Stomach (tissue), 9 donors: ENCODE measurements around the gene CDC42BPB. TPM values are rescaled to one million over a fixed set of nuclear protein-coding genes. Genes with fewer than 3 reads are reported as not detected.

Source experiments
- DNase-seq, 2 donors: peaks; one replicate each; pipeline versions ENCODE4 v3.0.0 to v3.0.0-alpha.2; 2013 to 2019
- H3K27ac ChIP-seq, 5 donors: fragments of 200-600 bp in 4 of 5; sonication (generic) in 4 of 5; one replicate each; pipeline ENCODE4 v1.5.1; 2013 to 2019; ENCODE audit warnings: mild to moderate bottlenecking in 1 of 5, moderate library complexity in 1 of 5
- H3K27me3 ChIP-seq, 3 donors: fragments of 200-600 bp; sonication (generic); one replicate each; pipeline ENCODE4 v1.5.1; 2017 to 2019; ENCODE audit warnings: mixed run types in 1 of 3
- H3K36me3 ChIP-seq, 4 donors: fragments of 200-600 bp; sonication (generic); 1 replicate in 3 of 4; 2 replicates in 1 of 4; pipeline ENCODE4 v1.5.1; 2016 to 2019
- H3K4me1 ChIP-seq, 4 donors: fragments of 200-600 bp; sonication (generic); one replicate each; pipeline ENCODE4 v1.5.1; 2016 to 2019
- H3K4me3 ChIP-seq, 4 donors: fragments of 200-600 bp; sonication (generic) in 3 of 4; one replicate each; pipeline ENCODE4 v1.5.1; 2016 to 2019; ENCODE audit warnings: mild to moderate bottlenecking in 1 of 4
- H3K9me3 ChIP-seq, 4 donors: fragments of 200-600 bp; sonication (generic); one replicate each; pipeline ENCODE4 v1.5.1; 2016 to 2019
- CTCF ChIP-seq, 7 experiments: fragments of 450-650 bp in 4 of 7; fragments of 200-600 bp in 3 of 7; sonication (generic) in 3 of 7; IDR thresholded peaks; one replicate each; pipeline ENCODE4 v1.5.1; 2016 to 2019; ENCODE audit warnings: antibody characterized with exemption in 7 of 7, control low read depth in 2 of 7, mild to moderate bottlenecking in 1 of 7
- EP300 ChIP-seq: sonication (generic); formaldehyde crosslinking; IDR thresholded peaks from one replicate; pipeline ENCODE4 v1.6.1; 2017; ENCODE audit warnings: antibody characterized with exemption
- POLR2A ChIP-seq, 4 donors: fragments of 450-650 bp; IDR thresholded peaks; one replicate each; pipeline ENCODE4 v1.6.1; 2016; ENCODE audit warnings: antibody characterized with exemption in 4 of 4, control low read depth in 2 of 4, mild to moderate bottlenecking in 1 of 4, moderate library complexity in 1 of 4
- POLR2AphosphoS5 ChIP-seq, 3 donors: sonication (generic); formaldehyde crosslinking; IDR thresholded peaks; one replicate each; pipeline ENCODE4 v1.6.1; 2016; ENCODE audit warnings: antibody characterized with exemption in 3 of 3
- WGBS, 5 donors: extraction: QIAGEN DNeasy Blood & Tissue Kit in 3 of 5; methylation state at CpG; one replicate each; pipeline versions ENCODE4 v1.1.5 to v1.1.7; 2013 to 2018; 5-methylcytosine and 5-hydroxymethylcytosine counted together
- intact Hi-C: fragments of 100-400 bp; cut with DNase I; formaldehyde crosslinking; loops from one replicate; pipeline ENCODE4 v1.15.1; 2023; ENCODE audit warnings: low total_unique reads
- polyA plus RNA-seq, 3 donors: library from polyadenylated mRNA; stranded (reverse); fragments of 200-250 nt; gene quantifications; one replicate each; pipeline ENCODE4 v1.2.3, GENCODE V29; 2013
- total RNA-seq, 5 donors: library from RNA; depleted of rRNA; stranded (reverse); fragments of >200 nt; gene quantifications; one replicate each; pipeline versions ENCODE4 v1.1.0 to v1.2.3, GENCODE V29; 2014 to 2016
- donor health status: healthy with polysubstance abuse.
- donor health status: Bipolar disorder and iron deficiency.
- donor health status: healthy.

Gene CDC42BPB
- total and polyA plus RNA-seq, 8 donors = 16.3 to 400 (median 127) TPM

DNA sequence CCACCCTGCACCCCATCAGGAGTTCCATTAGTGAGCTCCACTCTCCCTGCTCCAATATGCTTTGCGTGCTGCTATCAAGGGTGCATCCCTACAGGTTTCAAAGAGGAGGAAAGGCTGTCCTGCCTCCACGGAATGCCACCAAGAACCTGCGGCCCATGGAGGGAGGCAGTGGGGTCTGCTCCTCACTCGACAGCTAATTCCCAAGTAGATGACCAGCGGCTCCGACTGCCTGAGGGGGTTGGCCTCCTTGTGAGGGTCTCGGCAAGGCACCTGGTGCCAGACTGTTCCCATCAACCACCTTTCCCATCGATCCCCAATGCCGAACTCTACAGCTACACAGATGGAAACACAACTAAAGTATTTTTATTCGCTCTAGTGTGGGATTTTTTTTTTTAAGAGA is 98.9 kb downstream of the CDC42BPB start:
- H3K9me3 ChIP-seq = no peaks in the 10 kb centered on the region
- H3K4me1 ChIP-seq = no peaks in the 10 kb centered on the region
- H3K36me3 ChIP-seq = peaks cover 78 to 100% (median 100%) of the 10 kb centered on the region in 4 donors
- intact Hi-C loops = no loop called here
- H3K27me3 ChIP-seq = no peaks in the 10 kb centered on the region
- 94 to 96% (median 94%) methylated on average over 10 of the region's 10 CpGs for WGBS, 5 donors
- no peak for TF ChIP-seq CTCF (IDR thresholded peaks at IDR 0.05)
- no peak for TF ChIP-seq EP300
- no peak for TF ChIP-seq POLR2A (IDR thresholded peaks at IDR 0.05)
- no peak for TF ChIP-seq POLR2AphosphoS5 (IDR thresholded peaks at IDR 0.05)
- no peak overlapping the region for H3K4me3 ChIP-seq
- H3K27ac ChIP-seq = no peak overlapping the region
- DNase-seq = no peak

GRCh38 chr14:102957222-102957621 is 100.1 kb downstream of the CDC42BPB start:
- no peaks in the 10 kb centered on the region for H3K9me3 ChIP-seq
- no peak for TF ChIP-seq CTCF (IDR thresholded peaks at IDR 0.05)
- no peak for TF ChIP-seq POLR2A (IDR thresholded peaks at IDR 0.05)
- no peak for TF ChIP-seq EP300
- no peak for TF ChIP-seq POLR2AphosphoS5 (IDR thresholded peaks at IDR 0.05)
- H3K4me1 ChIP-seq = no peaks in the 10 kb centered on the region
- H3K36me3 ChIP-seq = peaks cover 73 to 100% (median 100%) of the 10 kb centered on the region in 4 donors
- no peak for DNase-seq
- WGBS, 5 donors = 89 to 93% (median 91%) methylated on average over 10 of the region's 10 CpGs
- H3K4me3 ChIP-seq = no peak overlapping the region
- H3K27me3 ChIP-seq = no peaks in the 10 kb centered on the region
- H3K27ac ChIP-seq = no peak overlapping the region
- intact Hi-C loops = no loop called here

DNA sequence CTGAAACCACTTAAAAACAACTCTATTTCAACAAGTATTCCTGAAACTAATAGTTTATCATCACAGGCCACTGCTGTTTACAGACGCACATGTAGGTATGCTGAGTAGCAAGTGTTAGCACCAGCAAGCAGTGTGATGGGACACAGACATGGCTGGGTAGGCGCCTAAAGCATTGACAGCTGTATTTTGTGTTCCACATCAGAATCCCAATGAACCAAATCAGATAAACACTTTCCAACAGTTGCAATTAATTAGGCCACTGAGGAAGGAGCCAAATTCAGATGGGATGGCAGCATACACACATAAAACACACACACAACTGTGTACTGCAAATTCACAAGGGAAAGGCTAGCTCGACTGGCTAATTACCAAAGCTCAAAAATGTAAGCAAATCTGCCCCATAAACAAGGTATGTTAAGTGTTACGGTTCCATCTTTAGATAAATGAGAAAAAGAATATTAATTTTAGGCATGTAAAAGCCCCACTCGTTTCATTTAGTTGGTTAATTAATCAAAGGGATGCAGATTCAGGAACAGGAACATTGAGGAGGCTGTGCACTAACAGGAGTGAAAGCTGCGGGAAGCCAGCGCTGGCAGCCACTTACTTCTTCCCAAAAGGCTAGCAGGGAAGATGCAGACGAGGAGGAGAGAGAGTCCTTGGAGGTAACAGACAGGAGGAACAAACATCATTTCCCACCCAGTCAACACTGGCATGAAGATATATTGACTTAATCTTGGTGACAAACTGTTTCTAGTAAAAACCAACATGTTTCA is 101.5 kb downstream of the CDC42BPB start:
- intact Hi-C loops = no loop called here
- H3K27ac ChIP-seq = no peak overlapping the region
- DNase-seq = no peak
- 78 to 88% (median 84%) methylated on average over 8 of the region's 8 CpGs for WGBS, 5 donors
- peaks cover 74 to 100% (median 100%) of the 10 kb centered on the region in 4 donors for H3K36me3 ChIP-seq
- no peaks in the 10 kb centered on the region for H3K9me3 ChIP-seq
- peaks cover 0 to under 1% (median 0%) of the 10 kb centered on the region in 4 donors for H3K4me1 ChIP-seq
- no peak overlapping the region for H3K4me3 ChIP-seq
- TF ChIP-seq POLR2AphosphoS5 (IDR thresholded peaks at IDR 0.05) (no peak), POLR2A (IDR thresholded peaks at IDR 0.05) (no peak), CTCF (IDR thresholded peaks at IDR 0.05) (no peak), EP300 (no peak)
- H3K27me3 ChIP-seq = no peaks in the 10 kb centered on the region

DNA sequence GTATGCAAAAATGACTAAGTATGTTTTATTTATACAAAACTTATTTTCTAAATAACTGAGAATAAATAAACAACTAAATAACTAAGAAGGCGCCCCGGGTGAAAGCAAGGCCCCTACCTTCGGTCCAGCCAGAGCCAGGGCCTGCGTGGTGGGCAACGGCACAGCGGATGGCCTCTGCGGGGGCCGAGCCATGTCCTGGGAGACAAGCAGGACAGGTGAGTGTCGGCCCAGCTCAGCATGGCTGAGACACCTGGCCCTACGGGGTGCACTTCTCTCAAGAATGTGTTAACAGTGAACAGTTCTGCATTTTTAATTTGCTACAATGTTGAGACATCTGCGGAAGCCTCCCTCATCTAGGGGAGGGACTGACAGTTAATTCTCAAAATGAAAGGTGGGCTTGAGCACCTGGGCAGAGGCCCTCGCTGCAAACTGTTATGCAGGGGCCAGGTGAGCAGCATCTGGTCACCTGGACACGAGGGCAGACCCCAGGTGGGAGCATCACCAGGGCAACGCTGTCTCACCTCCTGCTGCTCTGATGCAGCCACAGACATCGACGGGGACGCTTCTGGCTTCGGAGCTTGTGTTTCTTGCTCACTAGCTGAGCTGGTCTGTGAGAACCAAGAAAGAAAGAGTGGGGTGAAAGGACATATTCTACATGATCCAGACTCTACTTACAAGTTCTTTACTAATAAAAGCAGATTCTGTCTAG is 103.1 kb downstream of the CDC42BPB start:
- 88 to 93% (median 89%) methylated on average over 18 of the region's 18 CpGs for WGBS, 5 donors
- Histone ChIP-seq H3K27me3 (no peaks in the 10 kb centered on the region), H3K4me1 (peaks cover 11 to 16% (median 12%) of the 10 kb centered on the region in 4 donors), H3K4me3 (no peak overlapping the region), H3K36me3 (peaks cover 72 to 100% (median 100%) of the 10 kb centered on the region in 4 donors), H3K27ac (no peak overlapping the region), H3K9me3 (no peaks in the 10 kb centered on the region)
- TF ChIP-seq CTCF (IDR thresholded peaks at IDR 0.05) = no peak
- no peak for TF ChIP-seq POLR2A (IDR thresholded peaks at IDR 0.05)
- TF ChIP-seq POLR2AphosphoS5 (IDR thresholded peaks at IDR 0.05) = no peak
- no peak for TF ChIP-seq EP300
- no peak for DNase-seq
- intact Hi-C loops = no loop called here
